Thyroid gland (tissue), 4 donors: ENCODE results near the gene ADAMTS2.

ENCODE experiments used
- POLR2A ChIP-seq, 2 donors: fragments of 450-650 bp; IDR thresholded peaks; one replicate each; pipeline ENCODE4 v1.6.1; 2017; ENCODE audit warnings: antibody characterized with exemption in 2 of 2, mild to moderate bottlenecking in 2 of 2, moderate library complexity in 1 of 2
- TF ChIP-seq, protein P1 (sequence below), 6 experiments: fragments of 200-600 bp in 3 of 6; fragments of 450-650 bp in 3 of 6; sonication (generic) in 3 of 6; IDR thresholded peaks; one replicate each; pipeline ENCODE4 v1.5.1; 2016 to 2019; ENCODE audit warnings: antibody characterized with exemption in 6 of 6, mild to moderate bottlenecking in 2 of 6, inconsistent platforms in 1 of 6, moderate library complexity in 1 of 6

- TF ChIP-seq, protein P1, sequence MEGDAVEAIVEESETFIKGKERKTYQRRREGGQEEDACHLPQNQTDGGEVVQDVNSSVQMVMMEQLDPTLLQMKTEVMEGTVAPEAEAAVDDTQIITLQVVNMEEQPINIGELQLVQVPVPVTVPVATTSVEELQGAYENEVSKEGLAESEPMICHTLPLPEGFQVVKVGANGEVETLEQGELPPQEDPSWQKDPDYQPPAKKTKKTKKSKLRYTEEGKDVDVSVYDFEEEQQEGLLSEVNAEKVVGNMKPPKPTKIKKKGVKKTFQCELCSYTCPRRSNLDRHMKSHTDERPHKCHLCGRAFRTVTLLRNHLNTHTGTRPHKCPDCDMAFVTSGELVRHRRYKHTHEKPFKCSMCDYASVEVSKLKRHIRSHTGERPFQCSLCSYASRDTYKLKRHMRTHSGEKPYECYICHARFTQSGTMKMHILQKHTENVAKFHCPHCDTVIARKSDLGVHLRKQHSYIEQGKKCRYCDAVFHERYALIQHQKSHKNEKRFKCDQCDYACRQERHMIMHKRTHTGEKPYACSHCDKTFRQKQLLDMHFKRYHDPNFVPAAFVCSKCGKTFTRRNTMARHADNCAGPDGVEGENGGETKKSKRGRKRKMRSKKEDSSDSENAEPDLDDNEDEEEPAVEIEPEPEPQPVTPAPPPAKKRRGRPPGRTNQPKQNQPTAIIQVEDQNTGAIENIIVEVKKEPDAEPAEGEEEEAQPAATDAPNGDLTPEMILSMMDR (IDR thresholded peaks at IDR 0.05): no peak
- no peak for TF ChIP-seq POLR2A (IDR thresholded peaks at IDR 0.05)
Measured at GRCh38 chr5:179180921-179181645, 164.2 kb downstream of the ADAMTS2 start.
